Endodermal cell (in vitro differentiated cells): Measurements from ENCODE around the gene PTPRCAP. TPM values are rescaled to one million over a fixed set of nuclear protein-coding genes. Genes with fewer than 3 reads are reported as not detected.

Source experiments
- DNase-seq: peaks from one replicate; pipeline ENCODE4 v3.0.0-alpha.2; 2017
- H3K27ac ChIP-seq: 2 replicates; pipeline ENCODE4 v1.5.1; 2013; ENCODE audit warnings: mild to moderate bottlenecking, low read depth, low read length, moderate library complexity
- H3K27me3 ChIP-seq: 2 replicates; pipeline ENCODE4 v1.6.1; 2013; ENCODE audit warnings: mild to moderate bottlenecking, low read length, moderate library complexity; ENCODE audit not compliant: insufficient read depth, control insufficient read depth, poor library complexity, severe bottlenecking
- H3K36me3 ChIP-seq: 2 replicates; pipeline ENCODE4 v1.7.0; 2013; ENCODE audit warnings: mild to moderate bottlenecking, low read length, moderate library complexity; ENCODE audit not compliant: control insufficient read depth, insufficient read depth
- H3K4me1 ChIP-seq: one replicate; pipeline ENCODE4 v1.7.0; 2013; ENCODE audit warnings: low read length; ENCODE audit not compliant: control insufficient read depth, insufficient read depth
- H3K4me3 ChIP-seq: 2 replicates; pipeline ENCODE4 v1.5.1; 2013; ENCODE audit warnings: mild to moderate bottlenecking, low read length, moderate library complexity
- H3K9ac ChIP-seq: 2 replicates; pipeline ENCODE4 v1.6.1; 2013; ENCODE audit warnings: mild to moderate bottlenecking, low read length, moderate library complexity; ENCODE audit not compliant: poor library complexity, severe bottlenecking; ENCODE audit errors: extremely low read depth
- H3K9me3 ChIP-seq: 2 replicates; pipeline ENCODE4 v1.6.1; 2013; ENCODE audit warnings: mild to moderate bottlenecking, low read length, moderate library complexity; ENCODE audit not compliant: control insufficient read depth
- H3K27ac Mint-ChIP-seq: 2 replicates; pipeline ENCODE4 v1.8.0; 2020; ENCODE audit warnings: mixed read lengths
- H3K27me3 Mint-ChIP-seq: 2 replicates; pipeline ENCODE4 v1.8.0; 2021; ENCODE audit warnings: mild to moderate bottlenecking, mixed read lengths; ENCODE audit not compliant: insufficient read depth
- H3K36me3 Mint-ChIP-seq: 2 replicates; pipeline ENCODE4 v1.8.0; 2020; ENCODE audit warnings: low read depth, mixed read lengths
- H3K4me1 Mint-ChIP-seq: 2 replicates; pipeline ENCODE4 v1.8.0; 2020; ENCODE audit warnings: mixed read lengths
- H3K4me3 Mint-ChIP-seq: 2 replicates; pipeline ENCODE4 v1.8.0; 2020; ENCODE audit warnings: mild to moderate bottlenecking, moderate library complexity, mixed read lengths
- H3K9me3 Mint-ChIP-seq: 2 replicates; pipeline ENCODE4 v1.8.0; 2020; ENCODE audit warnings: mild to moderate bottlenecking, mixed read lengths
- CTCF ChIP-seq: fragments of 200-600 bp; sonication (generic); conservative IDR thresholded peaks from 2 replicates; pipeline ENCODE4 v1.5.0; 2021; ENCODE audit warnings: antibody characterized with exemption, mild to moderate bottlenecking
- WGBS, 2 experiments: methylation state at CpG; one replicate each; pipeline versions ENCODE4 v1.1.5 to v1.1.7; 2013; ENCODE audit warnings: missing lambda C conversion rate in 2 of 2, mixed read lengths in 1 of 2; ENCODE audit not compliant: insufficient coverage in 1 of 2, insufficient read length in 1 of 2; 5-methylcytosine and 5-hydroxymethylcytosine counted together
- total RNA-seq, 2 donors: library from RNA; stranded (reverse); fragmentation: NEBNext Ultra II Directional in 1 of 2; extraction: Animal tissue kit (Norgen Biotek cat#: 25700) in 1 of 2; gene quantifications; 2 replicates in 1 of 2; 3 replicates in 1 of 2; pipeline ENCODE4 v1.2.1, GENCODE V29; 2021

Gene PTPRCAP
- total RNA-seq, 2 donors from 2014 or later = 2.1 TPM; not detected in 1

GRCh38 chr11:67468456-67468758 lies 30.9 kb upstream of the PTPRCAP start:
- H3K4me1 ChIP-seq = no peaks in the 10 kb centered on the region

GRCh38 chr11:67468056-67468455 lies 30.6 kb upstream of the PTPRCAP start:
- TF ChIP-seq CTCF = no peak
- WGBS, 2 experiments = 82 to 84% methylated on average over 5 of the region's 5 CpGs

More at GRCh38 chr11:67468456-67468758, 30.9 kb upstream of the PTPRCAP start:
- H3K27me3 ChIP-seq = no peaks in the 10 kb centered on the region
- Mint-ChIP-seq H3K27me3 (no peaks in the 10 kb centered on the region), H3K27ac (peak overlapping the region; percentile 90), H3K4me3 (peak overlapping the region; percentile 85), H3K36me3 (peaks cover 4% of the 10 kb centered on the region), H3K4me1 (peaks cover 9% of the 10 kb centered on the region), H3K9me3 (no peaks in the 10 kb centered on the region)
- peak overlapping the region; percentile 44 for H3K9ac ChIP-seq
- H3K9me3 ChIP-seq = no peaks in the 10 kb centered on the region
- no peaks in the 10 kb centered on the region for H3K36me3 ChIP-seq
- WGBS, 2 experiments = 9 to 40% methylated on average over 2 to 6 of the region's 6 CpGs
- peak overlapping the region; percentile 81 for H3K4me3 ChIP-seq
- no peak overlapping the region for H3K27ac ChIP-seq
- no peak for TF ChIP-seq CTCF
- DNase-seq = peak; percentile 71

GRCh38 chr11:67466962-67467771 lies 29.7 kb upstream of the PTPRCAP start:
- Mint-ChIP-seq H3K36me3 (peaks cover 4% of the 10 kb centered on the region), H3K27me3 (no peaks in the 10 kb centered on the region), H3K4me3 (peak overlapping the region; percentile 85), H3K4me1 (peaks cover 9% of the 10 kb centered on the region), H3K27ac (no peak overlapping the region), H3K9me3 (no peaks in the 10 kb centered on the region)
- Histone ChIP-seq H3K27me3 (no peaks in the 10 kb centered on the region), H3K9ac (no peak overlapping the region), H3K4me3 (no peak overlapping the region), H3K9me3 (no peaks in the 10 kb centered on the region), H3K4me1 (no peaks in the 10 kb centered on the region), H3K27ac (no peak overlapping the region), H3K36me3 (no peaks in the 10 kb centered on the region)
- no peak for TF ChIP-seq CTCF
- DNase-seq = no peak
- 87 to 90% methylated on average over 5 to 11 of the region's 11 CpGs for WGBS, 2 experiments

More at GRCh38 chr11:67468056-67468455, 30.6 kb upstream of the PTPRCAP start:
- Histone ChIP-seq H3K4me1 (no peaks in the 10 kb centered on the region), H3K4me3 (peak overlapping the region; percentile 81), H3K9ac (peak overlapping the region; percentile 44), H3K27me3 (no peaks in the 10 kb centered on the region), H3K9me3 (no peaks in the 10 kb centered on the region), H3K27ac (no peak overlapping the region), H3K36me3 (no peaks in the 10 kb centered on the region)
- peaks cover 9% of the 10 kb centered on the region for H3K4me1 Mint-ChIP-seq
- H3K4me3 Mint-ChIP-seq = peak overlapping the region; percentile 85
- H3K36me3 Mint-ChIP-seq = peaks cover 4% of the 10 kb centered on the region
- no peak for DNase-seq
- H3K27me3 Mint-ChIP-seq = no peaks in the 10 kb centered on the region
- H3K27ac Mint-ChIP-seq = peak overlapping the region; percentile 90
- H3K9me3 Mint-ChIP-seq = no peaks in the 10 kb centered on the region
